ENCODE data around the gene LONRF2. TPM values are rescaled to one million over a fixed set of nuclear protein-coding genes. Genes with fewer than 3 reads are reported as not detected.

Gene LONRF2
- total RNA-seq, 1 donor from 2014 or later, result 0.45 TPM

GRCh38 chr2:100256849-100257248 is 65.5 kb downstream of the LONRF2 start:
- H3K36me3 ChIP-seq (ENCODE audit: insufficient read depth, low read length), result no peaks in the 10 kb centered on the region
- no peak overlapping the region for H3K27ac Mint-ChIP-seq (ENCODE audit: unreplicated experiment)
- no peak for TF ChIP-seq CTCF (IDR thresholded peaks at IDR 0.05; ENCODE audit: insufficient read depth, low read depth, low read length)
- no peak for TF ChIP-seq EZH2 (IDR thresholded peaks at IDR 0.05; ENCODE audit: insufficient read depth, low read length)
- H3K27ac ChIP-seq (ENCODE audit: low read depth, low read length), result no peak overlapping the region
- H3K27me3 ChIP-seq (ENCODE audit: insufficient read depth, low read length), result peaks cover 2% of the 10 kb centered on the region
- no peak overlapping the region for H3K4me3 Mint-ChIP-seq (ENCODE audit: unreplicated experiment)
- peaks cover 8% of the 10 kb centered on the region for H3K27me3 Mint-ChIP-seq (ENCODE audit: low read depth, unreplicated experiment)
- peaks cover 10% of the 10 kb centered on the region for H3K4me1 ChIP-seq (ENCODE audit: insufficient read depth, low read length)
- no peaks in the 10 kb centered on the region for H3K36me3 Mint-ChIP-seq (ENCODE audit: low read depth, unreplicated experiment)
- no peaks in the 10 kb centered on the region for H3K9me3 ChIP-seq (ENCODE audit: insufficient read depth, low read depth, low read length)
- H3K9me3 Mint-ChIP-seq (ENCODE audit: unreplicated experiment), result peaks cover 3% of the 10 kb centered on the region
- H3K4me2 ChIP-seq (ENCODE audit: low read length), result no peak overlapping the region
- peaks cover 7% of the 10 kb centered on the region for H3K4me1 Mint-ChIP-seq (ENCODE audit: low read depth, unreplicated experiment)
- H4K20me1 ChIP-seq (ENCODE audit: insufficient read depth, low read length), result no peaks in the 10 kb centered on the region
- FAIRE-seq (no peak), DNase-seq (ENCODE audit: low read depth) (no peak)
- H3K9ac ChIP-seq (ENCODE audit: low read length), result no peak overlapping the region
- H3K4me3 ChIP-seq (ENCODE audit: insufficient read depth, low read depth, low read length), result no peak overlapping the region
- H3K79me2 ChIP-seq (ENCODE audit: insufficient read depth, low read length), result no peaks in the 10 kb centered on the region
- no peak overlapping the region for H2AFZ ChIP-seq (ENCODE audit: low read depth, low read length)

- H3K4me1 ChIP-seq (ENCODE audit: insufficient read depth, low read length), result peaks cover 10% of the 10 kb centered on the region
- H3K4me2 ChIP-seq (ENCODE audit: low read length), result no peak overlapping the region
- no peaks in the 10 kb centered on the region for H3K36me3 ChIP-seq (ENCODE audit: insufficient read depth, low read length)
- Mint-ChIP-seq H3K27ac (ENCODE audit: unreplicated experiment) (no peak overlapping the region), H3K36me3 (ENCODE audit: low read depth, unreplicated experiment) (no peaks in the 10 kb centered on the region), H3K4me1 (ENCODE audit: low read depth, unreplicated experiment) (peaks cover 7% of the 10 kb centered on the region), H3K4me3 (ENCODE audit: unreplicated experiment) (no peak overlapping the region), H3K9me3 (ENCODE audit: unreplicated experiment) (peaks cover 3% of the 10 kb centered on the region), H3K27me3 (ENCODE audit: low read depth, unreplicated experiment) (peaks cover 8% of the 10 kb centered on the region)
- H3K79me2 ChIP-seq (ENCODE audit: insufficient read depth, low read length), result no peaks in the 10 kb centered on the region
- H3K9me3 ChIP-seq (ENCODE audit: insufficient read depth, low read depth, low read length), result no peaks in the 10 kb centered on the region
- H3K27me3 ChIP-seq (ENCODE audit: insufficient read depth, low read length), result peaks cover 2% of the 10 kb centered on the region
- FAIRE-seq, result no peak
- TF ChIP-seq CTCF (IDR thresholded peaks at IDR 0.05; ENCODE audit: insufficient read depth, low read depth, low read length) (no peak), EZH2 (IDR thresholded peaks at IDR 0.05; ENCODE audit: insufficient read depth, low read length) (no peak)
- H3K27ac ChIP-seq (ENCODE audit: low read depth, low read length), result no peak overlapping the region
- no peaks in the 10 kb centered on the region for H4K20me1 ChIP-seq (ENCODE audit: insufficient read depth, low read length)
- H3K9ac ChIP-seq (ENCODE audit: low read length), result no peak overlapping the region
- no peak for DNase-seq (ENCODE audit: low read depth)
- no peak overlapping the region for H2AFZ ChIP-seq (ENCODE audit: low read depth, low read length)
- H3K4me3 ChIP-seq (ENCODE audit: insufficient read depth, low read depth, low read length), result no peak overlapping the region
Observed at GRCh38 chr2:100256416-100256815, 65.9 kb downstream of the LONRF2 start.

- FAIRE-seq, result no peak
- Histone ChIP-seq H3K79me2 (ENCODE audit: insufficient read depth, low read length) (no peaks in the 10 kb centered on the region), H2AFZ (ENCODE audit: low read depth, low read length) (no peak overlapping the region), H3K4me1 (ENCODE audit: insufficient read depth, low read length) (peaks cover 10% of the 10 kb centered on the region), H3K4me3 (ENCODE audit: insufficient read depth, low read depth, low read length) (no peak overlapping the region), H3K27ac (ENCODE audit: low read depth, low read length) (no peak overlapping the region), H4K20me1 (ENCODE audit: insufficient read depth, low read length) (no peaks in the 10 kb centered on the region), H3K36me3 (ENCODE audit: insufficient read depth, low read length) (no peaks in the 10 kb centered on the region), H3K9ac (ENCODE audit: low read length) (no peak overlapping the region), H3K27me3 (ENCODE audit: insufficient read depth, low read length) (peaks cover 2% of the 10 kb centered on the region), H3K4me2 (ENCODE audit: low read length) (no peak overlapping the region), H3K9me3 (ENCODE audit: insufficient read depth, low read depth, low read length) (no peaks in the 10 kb centered on the region)
- Mint-ChIP-seq H3K36me3 (ENCODE audit: low read depth, unreplicated experiment) (no peaks in the 10 kb centered on the region), H3K27ac (ENCODE audit: unreplicated experiment) (no peak overlapping the region), H3K4me3 (ENCODE audit: unreplicated experiment) (no peak overlapping the region), H3K27me3 (ENCODE audit: low read depth, unreplicated experiment) (peaks cover 13% of the 10 kb centered on the region), H3K9me3 (ENCODE audit: unreplicated experiment) (peaks cover 3% of the 10 kb centered on the region), H3K4me1 (ENCODE audit: low read depth, unreplicated experiment) (peaks cover 7% of the 10 kb centered on the region)
- TF ChIP-seq EZH2 (IDR thresholded peaks at IDR 0.05; ENCODE audit: insufficient read depth, low read length) (no peak), CTCF (IDR thresholded peaks at IDR 0.05; ENCODE audit: insufficient read depth, low read depth, low read length) (no peak)
- no peak for DNase-seq (ENCODE audit: low read depth)
Observed at GRCh38 chr2:100254646-100255210, 67.6 kb downstream of the LONRF2 start.

Measured in astrocyte (in vitro differentiated cells and primary cell).